GM18907 (cell line): ENCODE data around the gene POM121L2.
"Not testable (repeated sequence)": the region's sequence is repeated elsewhere in the genome, so short reads cannot be mapped to it uniquely, and the experiment has no call there.

Experiments
- ATAC-seq: cut with Tn5 transposase; IDR thresholded peaks from one replicate; pipeline ENCODE4 v1.9.1; 2021; ENCODE audit warnings: mild to moderate bottlenecking, moderate library complexity; ENCODE audit not compliant: unreplicated experiment

POM121L2 gene

DNA sequence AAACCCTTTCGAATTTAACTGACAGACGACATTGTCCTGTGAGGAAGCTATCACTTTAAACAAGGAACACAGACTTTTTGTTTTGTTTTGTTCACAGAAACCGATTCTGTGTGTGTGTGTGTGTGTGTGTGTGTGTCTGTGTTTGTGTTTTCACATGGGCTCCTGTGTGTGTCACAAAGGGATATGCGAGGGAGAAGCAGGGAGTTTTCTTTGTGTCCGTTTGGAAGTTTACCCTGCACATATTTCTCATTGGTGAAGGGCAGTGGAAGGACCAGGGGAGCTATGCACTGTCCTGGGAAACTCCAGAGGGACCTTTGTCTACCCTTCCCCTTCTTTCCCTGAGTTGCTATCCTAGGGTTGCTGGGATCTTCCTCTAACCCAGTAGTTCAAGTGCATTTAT is 17.7 kb downstream of the POM121L2 start:
- no peak for ATAC-seq

DNA sequence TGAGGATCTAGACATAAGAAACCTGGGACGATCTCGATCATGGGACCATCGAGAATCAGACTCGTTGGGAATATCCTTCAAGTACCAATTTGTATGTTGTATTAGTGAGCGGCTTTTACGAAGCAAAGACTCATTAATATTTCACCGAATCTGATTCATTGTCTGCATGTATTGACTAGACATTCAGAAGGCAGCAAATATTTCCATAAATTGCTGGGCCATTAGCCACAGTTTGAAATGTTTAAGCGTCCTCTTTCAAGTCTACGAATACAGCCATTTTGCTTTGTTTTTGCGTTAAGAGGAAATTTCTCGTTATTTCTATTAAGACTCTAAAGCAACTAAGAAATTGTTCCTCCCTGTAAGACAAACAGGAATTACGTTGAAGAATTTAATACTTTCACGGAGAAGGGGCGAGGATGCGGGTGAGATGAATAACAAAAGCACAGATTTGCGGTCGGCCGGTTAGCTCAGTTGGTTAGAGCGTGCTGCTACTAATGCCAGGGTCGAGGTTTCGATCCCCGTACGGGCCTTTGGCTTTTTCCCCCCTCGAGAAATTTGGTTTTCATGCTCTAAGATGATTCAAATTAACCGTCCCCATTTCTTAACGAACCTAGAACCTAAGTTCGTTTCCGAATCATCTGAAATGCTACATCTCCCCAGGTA is 18.5 kb downstream of the POM121L2 start:
- no peak for ATAC-seq

DNA sequence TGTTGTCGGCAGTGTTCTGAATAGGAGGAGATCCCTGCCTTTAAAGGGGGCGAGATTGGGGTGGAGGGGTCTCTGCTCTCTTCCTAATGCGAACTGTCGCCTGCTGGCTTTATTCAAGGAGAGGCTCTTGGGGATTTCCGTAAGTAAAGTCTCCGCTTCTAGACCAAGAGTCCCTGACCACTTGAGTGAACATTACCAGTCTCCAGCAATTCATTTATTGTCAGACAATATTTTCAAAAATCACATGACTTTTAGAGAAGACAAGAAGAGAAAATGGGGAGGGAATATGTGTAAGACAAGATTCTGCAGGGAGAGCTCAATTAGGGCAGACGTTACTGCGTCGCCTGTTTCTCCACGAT is 21.2 kb downstream of the POM121L2 start:
- no peak for ATAC-seq

DNA sequence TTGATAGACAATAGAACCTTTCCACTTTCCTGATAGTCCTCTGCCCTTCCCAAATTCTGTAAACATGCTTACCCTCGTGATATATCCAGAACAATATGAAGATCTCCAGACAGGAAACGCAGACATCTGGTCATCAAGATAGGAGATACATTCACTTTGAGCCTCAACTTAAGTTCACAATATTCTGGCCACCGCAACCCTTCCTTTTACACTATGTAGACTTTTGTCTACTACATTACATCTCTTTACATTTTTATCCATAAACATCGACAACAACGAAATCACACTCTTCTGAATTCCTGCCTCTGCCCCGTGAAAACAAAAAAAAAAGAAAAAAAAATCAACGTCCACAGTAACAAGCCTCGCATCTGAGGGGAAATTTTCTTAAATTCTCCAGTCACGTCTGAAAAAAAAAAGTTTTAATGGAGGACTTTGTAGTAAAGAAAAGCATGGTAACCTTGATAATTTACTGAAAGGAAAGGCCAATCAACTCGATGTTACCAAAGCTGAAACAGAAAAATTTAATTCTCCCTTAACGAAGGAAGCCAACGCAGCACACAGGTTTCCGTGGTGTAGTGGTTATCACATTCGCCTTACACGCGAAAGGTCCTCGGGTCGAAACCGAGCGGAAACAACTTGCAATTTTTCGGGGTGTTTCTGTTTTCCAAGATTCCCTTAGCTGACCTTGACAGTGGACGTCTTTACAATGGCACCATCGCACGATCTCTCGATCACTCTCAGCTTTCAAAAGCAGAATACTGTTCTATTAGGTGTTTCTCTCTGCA is 21.8 kb downstream of the POM121L2 start:
- no peak for ATAC-seq

DNA sequence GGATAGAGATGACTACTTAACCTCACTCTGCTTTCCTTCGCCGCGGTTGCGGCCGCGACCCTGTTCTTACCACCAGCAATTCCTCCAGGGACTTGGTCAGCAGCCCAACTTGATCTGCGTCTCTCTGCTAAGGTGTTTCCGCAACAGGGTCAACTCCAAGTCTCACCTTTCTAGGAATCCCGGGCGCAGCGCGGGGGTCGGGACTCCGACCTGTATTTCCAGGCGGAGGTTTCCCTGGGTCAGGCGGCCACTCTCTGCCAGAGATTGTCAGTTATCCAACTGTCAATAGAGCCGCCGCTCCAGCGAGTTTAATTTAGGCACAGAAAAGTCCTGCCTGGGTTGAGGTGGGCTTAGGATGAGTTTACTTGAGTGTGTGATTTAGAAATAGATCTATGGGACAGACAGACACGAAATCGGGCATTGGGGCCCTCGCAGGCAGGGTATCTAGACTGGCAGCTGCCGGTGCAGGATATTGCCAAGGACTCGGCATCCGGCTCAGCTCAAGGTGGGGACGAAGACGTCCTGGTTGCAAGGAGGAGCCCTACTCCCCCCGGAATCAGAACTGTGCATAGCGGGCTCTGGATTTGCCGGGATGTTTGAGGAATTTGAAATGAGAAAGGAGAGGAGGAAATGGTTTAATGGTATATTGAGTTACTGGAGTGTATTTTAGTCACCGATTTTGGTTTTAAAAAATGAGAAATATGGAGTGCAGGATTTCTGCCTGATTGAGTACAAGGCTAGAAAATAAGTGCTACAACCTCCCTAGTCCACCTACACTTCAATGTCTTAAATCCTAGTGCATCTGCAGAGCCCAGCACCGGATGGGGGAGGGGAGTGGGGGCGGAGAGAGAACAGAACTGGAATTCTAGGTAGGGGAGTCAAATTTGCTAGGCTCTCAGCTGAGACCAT is 23.7 kb downstream of the POM121L2 start:
- no peak for ATAC-seq

DNA sequence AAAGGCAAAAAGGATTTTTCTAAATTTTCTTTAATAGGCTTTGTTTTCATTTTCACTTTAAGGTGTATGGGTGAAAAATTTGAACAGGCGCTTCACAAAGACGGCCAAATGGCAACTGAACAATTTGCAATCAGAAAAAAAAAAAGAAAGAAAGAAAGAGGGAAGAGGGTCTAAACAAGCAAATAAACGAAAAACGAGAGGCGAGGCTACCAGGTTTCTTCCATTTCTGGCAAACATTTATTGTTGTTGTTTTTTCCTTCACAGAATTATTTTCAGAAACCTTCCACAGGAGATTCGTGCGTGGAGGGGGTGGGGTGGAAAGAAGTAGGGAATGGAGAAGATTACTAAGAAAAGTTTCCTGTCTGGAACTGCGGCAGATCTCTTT is 24.3 kb downstream of the POM121L2 start:
- no peak for ATAC-seq

DNA sequence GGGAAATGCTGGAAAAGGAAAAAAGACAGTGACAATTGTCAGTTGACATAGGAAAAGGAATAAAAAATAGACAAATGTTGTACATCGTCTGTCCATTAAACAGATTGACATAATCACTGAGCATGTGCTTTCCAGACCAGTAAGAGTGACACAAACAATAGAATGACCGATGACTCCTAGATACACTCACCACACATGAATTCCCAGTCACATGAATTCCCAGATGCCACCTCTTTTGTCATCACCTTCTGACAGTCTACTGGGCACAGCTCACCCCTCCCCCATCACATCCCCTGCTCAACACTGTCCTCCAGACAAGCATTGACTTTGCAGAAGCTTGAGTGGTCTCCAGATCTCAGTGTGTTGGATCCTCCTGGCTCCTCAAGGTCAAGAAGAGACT is 25.9 kb downstream of the POM121L2 start:
- ATAC-seq = no peak

DNA sequence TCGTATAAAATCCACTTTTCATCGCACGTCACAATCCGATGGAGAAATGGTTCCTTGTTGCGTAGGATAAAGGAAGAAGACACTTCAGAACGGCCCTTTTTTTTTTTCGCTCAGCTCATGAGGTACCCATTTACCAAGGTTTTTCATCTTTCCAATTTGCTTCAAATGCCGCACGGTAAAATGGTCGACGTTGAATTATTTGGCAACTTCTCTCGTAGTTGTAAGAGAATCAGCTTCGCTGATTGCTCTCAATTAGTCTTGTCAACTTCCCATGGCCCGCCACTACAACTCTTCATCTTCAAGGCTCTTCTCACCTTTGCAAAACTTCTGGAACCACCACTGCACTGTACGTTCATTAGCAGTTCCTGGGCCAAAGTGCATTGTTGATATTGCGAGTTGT is 28.8 kb downstream of the POM121L2 start:
- no peak for ATAC-seq

DNA sequence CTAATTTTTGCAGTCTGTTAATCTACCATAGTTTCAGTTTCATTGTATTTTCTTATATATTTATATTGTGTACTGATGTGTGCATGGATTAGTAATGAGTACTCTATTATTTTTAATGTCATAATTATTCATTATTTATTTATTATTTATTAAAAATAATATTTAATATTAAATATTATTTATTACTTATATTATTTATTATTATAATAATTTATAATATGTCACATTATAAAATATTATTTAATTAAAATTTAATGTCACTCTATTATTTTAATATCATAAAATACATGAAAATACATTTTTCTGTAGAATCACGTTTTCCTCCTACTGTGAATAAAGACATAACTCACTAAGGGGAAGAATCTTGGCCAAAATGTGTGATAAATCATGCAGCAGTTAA is 30.5 kb downstream of the POM121L2 start:
- no peak for ATAC-seq

DNA sequence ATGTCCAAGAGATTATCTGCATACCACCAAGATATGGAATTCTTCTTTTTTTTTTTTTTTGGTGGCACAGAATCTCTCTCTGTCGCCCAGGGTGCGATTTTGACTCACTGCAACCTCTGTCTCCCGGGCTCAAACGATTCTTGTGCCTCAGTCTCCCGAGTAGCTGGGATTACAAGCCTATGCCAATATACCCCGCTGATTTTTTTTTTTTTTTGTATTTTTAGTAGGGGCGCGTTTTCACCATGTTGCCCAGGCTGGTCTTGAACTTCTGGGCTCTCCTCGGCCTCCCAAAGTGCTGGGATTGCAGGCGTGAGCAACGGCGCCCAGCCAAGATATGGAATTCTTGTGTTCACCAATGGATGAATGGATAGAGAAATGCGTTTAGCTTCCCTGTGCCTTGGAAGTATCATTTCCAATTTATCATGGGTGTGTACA is 31.0 kb downstream of the POM121L2 start:
- ATAC-seq = no peak

DNA sequence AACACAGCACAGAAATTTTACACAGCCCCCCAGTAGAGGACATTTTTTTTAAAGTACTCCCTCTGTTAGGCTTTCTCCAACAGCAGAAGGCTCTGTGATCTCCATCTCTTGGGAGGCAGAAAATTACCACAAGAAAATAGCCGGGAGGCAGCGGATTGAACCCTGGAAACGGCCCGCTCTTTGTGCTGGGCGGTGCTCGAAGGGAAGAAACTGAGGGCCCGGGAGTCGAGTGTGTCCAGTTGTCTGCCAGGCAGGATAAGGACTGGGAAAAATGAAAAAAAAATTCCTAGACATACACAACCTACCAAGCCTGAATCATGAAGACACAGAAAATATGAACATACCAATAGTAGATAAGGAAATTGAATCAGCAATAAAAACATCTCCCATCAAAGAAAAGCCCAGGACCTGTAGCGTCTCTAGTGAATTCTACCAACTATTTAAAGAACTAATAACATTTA is 31.5 kb downstream of the POM121L2 start:
- ATAC-seq = no peak

DNA sequence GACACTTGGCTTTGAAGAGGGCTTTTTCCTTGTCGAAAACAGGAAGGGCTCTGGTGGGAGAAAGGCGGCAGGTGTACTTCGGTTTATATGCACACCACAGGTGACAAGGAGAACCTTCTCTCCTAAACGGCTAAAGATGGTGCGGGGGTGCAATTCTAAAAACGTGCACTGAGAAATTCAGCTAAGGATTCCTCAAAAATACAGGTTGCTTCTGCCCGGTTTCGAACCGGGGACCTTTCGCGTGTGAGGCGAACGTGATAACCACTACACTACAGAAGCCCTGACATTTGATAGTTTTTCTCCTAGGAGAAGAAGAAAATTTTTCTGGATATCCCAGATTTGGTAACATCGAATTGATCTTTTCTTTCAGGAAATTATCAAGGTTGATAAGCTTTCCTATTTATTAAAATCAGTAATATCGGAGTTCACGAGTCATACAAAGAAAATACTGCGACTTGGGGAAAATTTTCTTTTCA is 32.0 kb downstream of the POM121L2 start:
- no peak for ATAC-seq

DNA sequence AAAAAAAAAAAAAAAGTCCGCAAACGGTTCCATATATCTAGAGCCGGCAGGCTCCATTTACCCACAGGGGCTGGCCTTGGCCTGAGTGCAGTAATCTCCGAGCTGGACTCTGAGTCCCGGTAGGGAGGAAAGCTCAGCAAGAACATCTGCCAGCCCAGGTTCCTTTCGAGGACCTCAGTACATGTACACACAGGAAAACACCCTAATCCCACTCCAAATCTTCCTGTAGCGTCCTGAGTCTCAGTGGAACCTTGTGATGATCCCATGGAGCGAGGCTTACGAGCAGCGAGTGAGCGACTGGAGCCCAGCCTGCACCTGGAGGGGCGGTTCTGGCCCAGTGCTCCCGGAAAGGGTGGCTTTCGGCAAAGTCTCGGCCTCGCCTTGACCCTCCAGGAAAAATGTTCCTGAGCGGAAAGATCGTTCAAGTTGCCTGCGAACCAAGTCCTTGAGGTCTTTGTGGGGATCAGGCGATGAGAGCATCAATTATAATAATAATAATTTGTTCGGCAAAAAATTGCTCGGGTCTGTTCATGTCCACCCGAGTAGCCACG is 32.5 kb downstream of the POM121L2 start:
- ATAC-seq = no peak

DNA sequence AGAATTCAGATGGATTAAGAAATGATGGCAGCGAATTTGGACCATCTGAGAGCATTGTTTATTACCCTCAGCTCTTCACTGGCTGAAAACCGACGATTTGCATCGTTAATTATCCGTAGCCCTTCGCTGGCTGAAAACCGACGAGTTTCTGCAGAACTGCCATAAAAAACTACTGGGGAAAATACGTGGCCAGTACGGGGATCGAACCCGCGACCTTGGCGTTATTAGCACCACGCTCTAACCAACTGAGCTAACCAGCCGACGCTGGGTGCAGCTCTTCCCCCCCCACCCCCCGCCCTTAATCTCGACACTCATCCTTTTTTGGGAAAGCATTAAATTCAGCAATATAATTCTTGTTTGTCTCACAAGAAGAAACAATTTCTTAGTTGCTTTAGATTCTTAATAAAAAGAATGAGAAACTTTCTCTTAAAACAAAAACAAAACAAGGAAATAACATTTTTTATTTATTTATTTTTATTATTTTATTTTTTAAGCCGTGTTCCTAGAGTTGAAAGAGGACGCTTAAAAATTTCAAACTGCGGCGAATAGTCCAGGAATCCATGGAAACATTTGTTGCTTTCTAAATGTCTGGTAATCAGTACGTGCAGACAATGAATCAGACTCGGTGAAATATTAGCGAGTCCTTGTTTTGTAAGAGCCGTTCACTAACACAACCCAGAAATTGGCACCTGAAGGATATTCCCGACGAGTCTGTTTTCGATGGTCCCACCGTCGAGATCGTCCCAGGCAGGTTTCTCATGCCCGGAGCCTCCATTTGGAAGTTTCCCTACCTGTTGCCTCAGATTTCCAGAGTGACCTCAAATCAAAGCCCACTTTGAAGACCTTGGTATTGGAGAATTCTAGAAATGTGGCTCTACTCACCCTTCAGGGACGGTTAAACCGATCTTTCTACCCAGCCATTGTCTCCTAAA is 36.8 kb downstream of the POM121L2 start:
- no peak for ATAC-seq

DNA sequence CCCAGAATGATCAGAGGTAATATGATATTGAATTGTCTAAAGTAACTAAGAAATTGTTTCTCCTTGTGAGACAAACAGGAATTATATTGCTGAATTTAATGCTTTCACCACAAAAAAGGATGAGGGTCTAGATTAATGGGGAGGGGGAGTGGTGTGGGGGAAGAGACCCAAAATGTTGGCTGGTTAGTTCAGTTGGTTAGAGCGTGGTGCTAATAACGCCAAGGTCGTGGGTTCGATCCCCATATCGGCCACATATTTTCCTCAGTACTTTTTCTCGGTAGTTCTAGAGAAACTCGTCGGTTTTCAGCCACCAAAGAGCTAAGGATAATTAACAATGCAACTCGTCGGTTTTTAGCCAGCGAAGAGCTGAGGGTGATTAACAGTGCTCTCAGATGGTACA is 38.3 kb downstream of the POM121L2 start:
- ATAC-seq = no peak

DNA sequence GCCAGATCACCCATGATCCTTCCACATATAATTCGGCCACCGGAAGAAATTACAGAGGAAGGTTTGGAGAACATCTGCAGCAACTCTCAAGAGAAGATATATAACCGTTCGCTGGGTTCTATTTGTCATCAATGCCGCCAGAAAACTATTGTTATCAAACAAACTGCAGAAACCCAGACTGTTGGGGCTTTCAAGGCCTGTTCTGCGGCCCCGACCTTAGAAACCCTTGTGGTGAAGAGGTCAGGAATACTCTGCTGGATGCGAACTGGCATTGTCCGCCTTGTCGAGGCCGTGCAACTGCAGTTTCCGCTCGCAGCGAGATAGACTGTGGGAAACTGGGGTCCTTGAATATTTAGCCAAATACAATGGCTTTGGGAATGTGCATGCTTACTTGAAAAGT is 43.3 kb downstream of the POM121L2 start:
- ATAC-seq = no peak

DNA sequence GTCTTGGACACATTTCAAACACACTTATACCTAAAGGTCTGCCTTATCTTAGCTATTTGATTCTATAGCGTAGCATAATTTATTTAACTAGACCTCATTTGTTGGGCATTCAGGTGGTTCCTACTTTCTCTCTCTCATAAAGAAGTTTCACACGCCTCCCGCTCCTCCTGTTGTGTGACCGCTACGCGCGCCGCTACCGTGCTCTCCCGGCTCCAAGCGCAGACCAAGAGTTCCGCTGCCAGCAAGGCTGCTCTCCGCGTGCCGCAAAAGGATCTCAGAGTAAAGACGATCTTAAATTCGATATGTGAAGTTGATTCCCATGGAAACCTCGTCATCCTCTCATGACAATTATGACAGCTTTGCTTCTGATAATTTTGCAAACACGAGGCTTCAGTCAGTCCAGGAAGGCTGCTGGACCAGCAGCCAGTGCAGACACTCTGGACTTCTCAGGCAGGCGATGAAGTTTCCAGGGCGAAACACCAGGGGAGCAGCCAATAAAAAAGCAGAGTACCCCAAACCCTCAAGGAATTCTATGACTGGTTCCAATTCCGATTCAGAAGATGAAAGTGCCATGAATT is 44.1 kb downstream of the POM121L2 start:
- ATAC-seq = no peak

DNA sequence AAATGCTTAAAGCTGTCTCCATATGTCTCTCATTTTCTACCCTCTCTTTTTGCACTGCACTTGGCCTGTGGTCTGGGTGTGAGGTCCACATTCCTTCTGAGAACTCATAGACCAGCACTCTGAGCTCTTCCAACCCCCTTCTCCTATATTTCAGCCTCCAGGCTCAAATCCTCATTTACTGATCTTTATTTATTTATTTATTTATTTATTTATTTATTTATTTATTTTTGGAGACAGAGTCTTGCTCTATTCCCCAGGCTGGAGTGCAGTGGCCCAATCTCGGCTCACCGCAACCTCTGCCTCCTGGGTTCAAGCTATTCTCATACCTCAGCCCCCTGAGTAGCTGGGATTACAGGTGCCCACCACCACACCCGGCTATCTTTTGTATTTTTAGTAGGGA is 45.1 kb downstream of the POM121L2 start:
- ATAC-seq = not testable (repeated sequence)

DNA sequence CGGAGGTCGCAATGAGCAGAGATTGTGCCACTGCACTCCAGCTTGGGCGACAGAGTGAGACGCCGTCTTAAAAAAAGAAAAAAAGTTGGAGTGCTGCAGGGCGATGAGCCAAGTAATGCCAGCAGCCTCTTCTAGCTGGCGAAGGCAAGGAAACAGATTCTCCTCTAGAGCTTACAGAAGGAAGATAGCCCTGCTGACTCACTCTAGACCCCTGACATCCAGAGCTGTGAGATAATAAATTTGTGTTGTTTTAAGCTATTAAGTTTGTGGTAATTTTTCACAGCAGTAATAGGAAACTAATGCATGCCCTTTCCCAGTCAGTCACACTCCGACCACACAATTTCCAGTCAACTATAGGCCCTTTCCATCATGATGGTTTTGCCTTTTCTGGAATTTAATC is 48.2 kb downstream of the POM121L2 start:
- no peak for ATAC-seq
